Nephron progenitor cell (in vitro differentiated cells): ENCODE measurements around the gene FLII.

Experiments used
- DNase-seq: peaks from one replicate; pipeline ENCODE4 v3.0.0; 2021
- H3K27ac Mint-ChIP-seq: 2 replicates; pipeline ENCODE4 v1.8.0; 2021; ENCODE audit warnings: mild to moderate bottlenecking, moderate library complexity, mixed read lengths
- H3K27me3 Mint-ChIP-seq: 2 replicates; pipeline ENCODE4 v1.8.0; 2021; ENCODE audit warnings: mild to moderate bottlenecking, low read depth, mixed read lengths; ENCODE audit not compliant: poor library complexity
- H3K36me3 Mint-ChIP-seq: 2 replicates; pipeline ENCODE4 v1.8.0; 2021; ENCODE audit warnings: low read depth, mixed read lengths
- H3K4me1 Mint-ChIP-seq: 2 replicates; pipeline ENCODE4 v1.8.0; 2021; ENCODE audit warnings: mixed read lengths
- H3K4me3 Mint-ChIP-seq: 2 replicates; pipeline ENCODE4 v1.8.0; 2021; ENCODE audit warnings: mild to moderate bottlenecking, moderate library complexity, mixed read lengths
- H3K9me3 Mint-ChIP-seq: 2 replicates; pipeline ENCODE4 v1.8.0; 2021; ENCODE audit warnings: mild to moderate bottlenecking, moderate library complexity, mixed read lengths
- TF ChIP-seq, protein P1 (sequence below): fragments of 200-600 bp; sonication (generic); IDR thresholded peaks from 2 replicates; pipeline ENCODE4 v1.5.0; 2021; ENCODE audit warnings: antibody characterized with exemption

Gene FLII

DNA sequence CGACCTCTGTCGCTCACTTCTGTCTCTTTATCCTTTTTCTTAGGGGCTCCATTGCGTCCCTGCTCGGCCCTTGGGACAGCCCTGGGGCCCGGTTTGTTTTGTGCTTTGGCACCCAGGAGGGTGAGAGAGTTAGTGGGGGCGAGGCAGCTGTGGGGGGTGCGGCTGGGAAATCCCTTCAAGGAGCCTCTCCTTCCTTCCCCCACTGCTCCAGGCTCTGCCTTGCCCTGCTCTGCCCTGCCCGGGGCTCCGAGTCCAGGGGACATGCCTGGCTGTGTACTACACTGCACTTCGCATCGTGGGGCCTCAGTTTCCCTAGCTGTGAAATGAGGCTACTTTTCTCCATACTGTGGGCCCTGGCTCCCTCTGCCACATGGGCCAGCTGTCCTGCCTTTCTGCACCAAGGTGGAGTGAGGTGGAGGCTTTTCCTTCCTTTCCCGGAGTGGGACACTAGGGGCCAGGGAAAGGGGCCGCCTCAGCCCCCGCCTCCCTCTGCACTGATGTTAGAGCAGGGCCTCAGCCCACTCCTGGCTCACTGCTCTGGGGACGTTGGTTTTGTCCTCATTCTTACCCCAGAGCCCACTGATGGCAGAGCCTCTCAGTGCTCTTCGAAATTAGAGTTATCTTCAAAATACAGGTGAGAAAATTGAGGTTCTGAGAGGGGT is 32.1 kb downstream of the FLII start:
- no peaks in the 10 kb centered on the region for H3K36me3 Mint-ChIP-seq
- peaks cover 3% of the 10 kb centered on the region for H3K27me3 Mint-ChIP-seq
- H3K4me1 Mint-ChIP-seq, result peaks cover 66% of the 10 kb centered on the region
- peak; percentile 33 for DNase-seq
- peak overlapping the region; percentile 98 for H3K4me3 Mint-ChIP-seq
- TF ChIP-seq, protein P1, sequence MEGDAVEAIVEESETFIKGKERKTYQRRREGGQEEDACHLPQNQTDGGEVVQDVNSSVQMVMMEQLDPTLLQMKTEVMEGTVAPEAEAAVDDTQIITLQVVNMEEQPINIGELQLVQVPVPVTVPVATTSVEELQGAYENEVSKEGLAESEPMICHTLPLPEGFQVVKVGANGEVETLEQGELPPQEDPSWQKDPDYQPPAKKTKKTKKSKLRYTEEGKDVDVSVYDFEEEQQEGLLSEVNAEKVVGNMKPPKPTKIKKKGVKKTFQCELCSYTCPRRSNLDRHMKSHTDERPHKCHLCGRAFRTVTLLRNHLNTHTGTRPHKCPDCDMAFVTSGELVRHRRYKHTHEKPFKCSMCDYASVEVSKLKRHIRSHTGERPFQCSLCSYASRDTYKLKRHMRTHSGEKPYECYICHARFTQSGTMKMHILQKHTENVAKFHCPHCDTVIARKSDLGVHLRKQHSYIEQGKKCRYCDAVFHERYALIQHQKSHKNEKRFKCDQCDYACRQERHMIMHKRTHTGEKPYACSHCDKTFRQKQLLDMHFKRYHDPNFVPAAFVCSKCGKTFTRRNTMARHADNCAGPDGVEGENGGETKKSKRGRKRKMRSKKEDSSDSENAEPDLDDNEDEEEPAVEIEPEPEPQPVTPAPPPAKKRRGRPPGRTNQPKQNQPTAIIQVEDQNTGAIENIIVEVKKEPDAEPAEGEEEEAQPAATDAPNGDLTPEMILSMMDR, result no peak
- peak overlapping the region; percentile 89 for H3K27ac Mint-ChIP-seq
- H3K9me3 Mint-ChIP-seq, result no peaks in the 10 kb centered on the region

GRCh38 chr17:18225642-18226283 is 32.8 kb downstream of the FLII start:
- no peaks in the 10 kb centered on the region for H3K36me3 Mint-ChIP-seq
- TF ChIP-seq, protein P1, result no peak
- no peaks in the 10 kb centered on the region for H3K9me3 Mint-ChIP-seq
- peaks cover 60% of the 10 kb centered on the region for H3K4me1 Mint-ChIP-seq
- peak overlapping the region; percentile 32 for H3K27ac Mint-ChIP-seq
- peaks cover 3% of the 10 kb centered on the region for H3K27me3 Mint-ChIP-seq
- H3K4me3 Mint-ChIP-seq, result peak overlapping the region; percentile 98
- no peak for DNase-seq

GRCh38 chr17:18225121-18225641 is 33.4 kb downstream of the FLII start, which contains the start of gene LLGL1:
TSS of gene LLGL1 (plus strand) at chr17:18225635. CDS start at chr17:18225683, 48 bp downstream.
- peaks cover 3% of the 10 kb centered on the region for H3K27me3 Mint-ChIP-seq
- no peaks in the 10 kb centered on the region for H3K36me3 Mint-ChIP-seq
- peak; percentile 99 for DNase-seq
- H3K4me3 Mint-ChIP-seq, result peak within 1 kb of the TSS; percentile 98
- TF ChIP-seq, protein P1, result no peak
- H3K9me3 Mint-ChIP-seq, result no peaks in the 10 kb centered on the region
- peaks cover 56% of the 10 kb centered on the region for H3K4me1 Mint-ChIP-seq
- peak within 1 kb of the TSS; percentile 94 for H3K27ac Mint-ChIP-seq

DNA sequence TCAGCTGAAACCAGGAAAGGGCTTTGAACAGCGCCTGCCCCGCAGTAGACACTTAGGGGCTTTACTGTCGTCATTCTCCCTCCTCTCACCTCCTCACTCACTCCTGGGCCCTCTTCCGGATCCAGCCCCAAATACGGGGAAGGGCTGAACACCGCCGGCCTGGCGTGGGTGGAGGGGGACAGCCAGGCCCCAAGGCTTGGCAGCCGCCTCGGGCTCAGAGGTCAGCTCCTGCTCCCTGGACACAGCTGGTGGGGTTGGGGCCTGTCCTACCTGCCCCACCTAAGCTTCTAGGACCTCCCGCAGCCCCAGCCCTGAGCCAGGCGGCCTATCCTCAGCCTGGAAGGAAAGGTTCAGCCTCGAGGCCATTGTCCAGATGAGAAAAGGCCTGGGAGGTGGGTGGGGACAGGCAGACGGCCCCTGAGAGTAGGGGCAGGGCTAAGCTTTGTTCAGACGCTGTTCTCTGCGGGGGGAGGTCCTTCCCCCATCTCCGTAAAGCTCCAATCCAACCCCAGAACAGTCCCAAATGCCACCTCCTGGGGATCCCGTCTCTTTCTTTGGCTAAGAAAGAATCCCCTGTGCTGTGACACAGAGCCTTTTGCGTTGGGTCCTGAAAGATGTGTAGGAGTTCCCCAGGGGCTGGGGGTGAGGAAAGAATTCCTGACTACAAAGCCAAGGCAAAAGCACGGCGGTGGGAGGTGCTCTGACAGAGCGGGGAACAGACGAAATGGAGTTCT is 34.0 kb downstream of the FLII start:
- peak; percentile 48 for DNase-seq
- peak overlapping the region; percentile 94 for H3K27ac Mint-ChIP-seq
- H3K36me3 Mint-ChIP-seq, result no peaks in the 10 kb centered on the region
- H3K27me3 Mint-ChIP-seq, result peaks cover 3% of the 10 kb centered on the region
- peak overlapping the region; percentile 77 for H3K4me3 Mint-ChIP-seq
- no peaks in the 10 kb centered on the region for H3K9me3 Mint-ChIP-seq
- peaks cover 51% of the 10 kb centered on the region for H3K4me1 Mint-ChIP-seq
- TF ChIP-seq, protein P1, result no peak

DNA sequence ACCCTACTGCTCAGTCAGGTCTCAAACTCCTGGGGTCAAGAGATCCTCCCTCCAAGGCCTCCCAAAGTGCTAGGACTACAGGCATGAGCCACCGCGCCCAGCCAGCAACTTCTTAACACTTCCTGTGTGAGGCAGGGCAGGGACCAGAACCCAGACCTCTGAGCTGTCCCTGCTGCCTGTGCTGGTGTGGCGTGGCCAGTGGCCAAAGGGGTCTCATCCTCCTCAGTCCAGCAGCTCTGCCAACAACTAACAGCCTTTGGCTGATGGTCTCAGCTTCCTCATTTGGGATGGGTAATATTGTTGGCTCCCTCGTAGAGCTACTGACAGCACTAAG is 34.5 kb downstream of the FLII start:
- no peak overlapping the region for H3K4me3 Mint-ChIP-seq
- no peak for DNase-seq
- TF ChIP-seq, protein P1, result no peak
- no peaks in the 10 kb centered on the region for H3K36me3 Mint-ChIP-seq
- peaks cover 50% of the 10 kb centered on the region for H3K4me1 Mint-ChIP-seq
- H3K9me3 Mint-ChIP-seq, result no peaks in the 10 kb centered on the region
- H3K27me3 Mint-ChIP-seq, result peaks cover 3% of the 10 kb centered on the region
- no peak overlapping the region for H3K27ac Mint-ChIP-seq
